ENCODE results near the gene LRATD1. TPM values are rescaled to one million over a fixed set of nuclear protein-coding genes. Genes with fewer than 3 reads are reported as not detected.

The LRATD1 gene
- total RNA-seq, 1 donor from 2014 or later, result 32.7 TPM

- TF ChIP-seq POLR2AphosphoS5 (IDR thresholded peaks at IDR 0.05; ENCODE audit: insufficient read depth in 1 of 2, low read depth in 1 of 2) (peak in 1 of 2 donors; percentile 14), POLR2A (IDR thresholded peaks at IDR 0.05) (no peak)
- H3K27me3 ChIP-seq, result no peaks in the 10 kb centered on the region
- intact Hi-C loops (cut with DNase I), result no loop called here
- DNase-seq (ENCODE audit: extremely low spot score in 2 of 2), result no peak
- no peaks in the 10 kb centered on the region for H3K36me3 ChIP-seq
- no peaks in the 10 kb centered on the region for H3K9me3 ChIP-seq
- H3K27ac ChIP-seq, result no peak overlapping the region
- no peak overlapping the region for H3K4me3 ChIP-seq
- H3K4me1 ChIP-seq, result no peaks in the 10 kb centered on the region
These were observed 31.3 kb upstream of the LRATD1 start for GRCh38 chr2:14601156-14601770.

GRCh38 chr2:14602309-14602708 is 30.2 kb upstream of the LRATD1 start:
- Histone ChIP-seq H3K36me3 (no peaks in the 10 kb centered on the region), H3K27ac (no peak overlapping the region), H3K4me3 (no peak overlapping the region), H3K9me3 (no peaks in the 10 kb centered on the region), H3K27me3 (no peaks in the 10 kb centered on the region), H3K4me1 (no peaks in the 10 kb centered on the region)
- TF ChIP-seq POLR2A (IDR thresholded peaks at IDR 0.05), result no peak
- TF ChIP-seq CTCF (IDR thresholded peaks at IDR 0.05), result no peak
- TF ChIP-seq POLR2AphosphoS5 (IDR thresholded peaks at IDR 0.05; ENCODE audit: insufficient read depth in 1 of 2, low read depth in 1 of 2), result no peak
- intact Hi-C loops (cut with DNase I), result no loop called here
- no peak for DNase-seq (ENCODE audit: extremely low spot score in 2 of 2)

- no peak for DNase-seq (ENCODE audit: extremely low spot score in 2 of 2)
- intact Hi-C loops (cut with DNase I), result no loop called here
- Histone ChIP-seq H3K4me3 (no peak overlapping the region), H3K27ac (no peak overlapping the region), H3K9me3 (no peaks in the 10 kb centered on the region), H3K36me3 (no peaks in the 10 kb centered on the region), H3K4me1 (no peaks in the 10 kb centered on the region), H3K27me3 (no peaks in the 10 kb centered on the region)
- TF ChIP-seq POLR2AphosphoS5 (IDR thresholded peaks at IDR 0.05; ENCODE audit: insufficient read depth in 1 of 2, low read depth in 1 of 2) (no peak), POLR2A (IDR thresholded peaks at IDR 0.05) (no peak), CTCF (IDR thresholded peaks at IDR 0.05) (no peak)
These were observed 28.8 kb upstream of the LRATD1 start for GRCh38 chr2:14603676-14604075.

- Histone ChIP-seq H3K4me3 (no peak overlapping the region), H3K27me3 (no peaks in the 10 kb centered on the region), H3K27ac (no peak overlapping the region), H3K4me1 (no peaks in the 10 kb centered on the region), H3K9me3 (no peaks in the 10 kb centered on the region), H3K36me3 (no peaks in the 10 kb centered on the region)
- intact Hi-C loops (cut with DNase I), result no loop called here
- TF ChIP-seq POLR2A (IDR thresholded peaks at IDR 0.05) (no peak), POLR2AphosphoS5 (IDR thresholded peaks at IDR 0.05; ENCODE audit: insufficient read depth in 1 of 2, low read depth in 1 of 2) (no peak), CTCF (IDR thresholded peaks at IDR 0.05) (no peak)
- DNase-seq (ENCODE audit: extremely low spot score in 2 of 2), result no peak
These were observed 24.3 kb upstream of the LRATD1 start for GRCh38 chr2:14608245-14608644.

GRCh38 chr2:14614017-14614416 is 18.5 kb upstream of the LRATD1 start:
- Histone ChIP-seq H3K4me1 (no peaks in the 10 kb centered on the region), H3K4me3 (no peak overlapping the region), H3K36me3 (no peaks in the 10 kb centered on the region), H3K27ac (no peak overlapping the region), H3K9me3 (no peaks in the 10 kb centered on the region), H3K27me3 (no peaks in the 10 kb centered on the region)
- intact Hi-C loops (cut with DNase I), result no loop called here
- TF ChIP-seq POLR2AphosphoS5 (IDR thresholded peaks at IDR 0.05; ENCODE audit: insufficient read depth in 1 of 2, low read depth in 1 of 2), result no peak
- TF ChIP-seq POLR2A (IDR thresholded peaks at IDR 0.05), result no peak
- no peak for DNase-seq (ENCODE audit: extremely low spot score in 2 of 2)

- intact Hi-C loops (cut with DNase I), result no loop called here
- no peak overlapping the region for H3K27ac ChIP-seq
- no peaks in the 10 kb centered on the region for H3K4me1 ChIP-seq
- H3K4me3 ChIP-seq, result no peak overlapping the region
- TF ChIP-seq CTCF (IDR thresholded peaks at IDR 0.05) (no peak), POLR2AphosphoS5 (IDR thresholded peaks at IDR 0.05; ENCODE audit: insufficient read depth in 1 of 2, low read depth in 1 of 2) (no peak), POLR2A (IDR thresholded peaks at IDR 0.05) (no peak)
- no peaks in the 10 kb centered on the region for H3K9me3 ChIP-seq
- no peaks in the 10 kb centered on the region for H3K36me3 ChIP-seq
- no peaks in the 10 kb centered on the region for H3K27me3 ChIP-seq
- no peak for DNase-seq (ENCODE audit: extremely low spot score in 2 of 2)
These were observed 17.4 kb upstream of the LRATD1 start for GRCh38 chr2:14615121-14615520.
